ENCODE measurements around the gene ACOT7. TPM values are rescaled to one million over a fixed set of nuclear protein-coding genes. Genes with fewer than 3 reads are reported as not detected.
A peak's percentile ranks its signal among the peaks of the same experiment; 100 is the strongest.

The ACOT7 gene
- total RNA-seq, 1 donor from 2014 or later: 107 TPM

- Mint-ChIP-seq H3K27me3 (ENCODE audit: low read depth) (no peaks in the 10 kb centered on the region), H3K9me3 (no peaks in the 10 kb centered on the region), H3K36me3 (ENCODE audit: low read depth) (no peaks in the 10 kb centered on the region), H3K4me3 (no peak overlapping the region), H3K4me1 (peaks cover 20% of the 10 kb centered on the region), H3K27ac (ENCODE audit: unreplicated experiment) (peak overlapping the region; percentile 57)
- TF ChIP-seq CTCF (conservative IDR thresholded peaks at IDR 0.05): no peak
- DNase-seq (ENCODE audit: low read depth, low spot score): no peak
Measured at GRCh38 chr1:6353955-6354658, 39.5 kb downstream of the ACOT7 start.

- Mint-ChIP-seq H3K9me3 (no peaks in the 10 kb centered on the region), H3K36me3 (ENCODE audit: low read depth) (no peaks in the 10 kb centered on the region), H3K27ac (ENCODE audit: unreplicated experiment) (no peak overlapping the region), H3K27me3 (ENCODE audit: low read depth) (no peaks in the 10 kb centered on the region), H3K4me1 (peaks cover 18% of the 10 kb centered on the region), H3K4me3 (no peak overlapping the region)
- no peak for DNase-seq (ENCODE audit: low read depth, low spot score)
- TF ChIP-seq CTCF (conservative IDR thresholded peaks at IDR 0.05): no peak
Measured at GRCh38 chr1:6353619-6353954, 40.0 kb downstream of the ACOT7 start.

GRCh38 chr1:6352138-6352563, 41.4 kb downstream of the ACOT7 start:
- Mint-ChIP-seq H3K4me1 (peaks cover 26% of the 10 kb centered on the region), H3K4me3 (no peak overlapping the region), H3K27me3 (ENCODE audit: low read depth) (no peaks in the 10 kb centered on the region), H3K36me3 (ENCODE audit: low read depth) (no peaks in the 10 kb centered on the region), H3K27ac (ENCODE audit: unreplicated experiment) (peak overlapping the region; percentile 27), H3K9me3 (no peaks in the 10 kb centered on the region)
- no peak for DNase-seq (ENCODE audit: low read depth, low spot score)
- no peak for TF ChIP-seq CTCF (conservative IDR thresholded peaks at IDR 0.05)

GRCh38 chr1:6351480-6352137, 42.0 kb downstream of the ACOT7 start:
- Mint-ChIP-seq H3K4me1 (peaks cover 26% of the 10 kb centered on the region), H3K4me3 (no peak overlapping the region), H3K27me3 (ENCODE audit: low read depth) (no peaks in the 10 kb centered on the region), H3K36me3 (ENCODE audit: low read depth) (no peaks in the 10 kb centered on the region), H3K27ac (ENCODE audit: unreplicated experiment) (peak overlapping the region; percentile 27), H3K9me3 (no peaks in the 10 kb centered on the region)
- no peak for DNase-seq (ENCODE audit: low read depth, low spot score)
- TF ChIP-seq CTCF (conservative IDR thresholded peaks at IDR 0.05): no peak

GRCh38 chr1:6350416-6351088, 43.0 kb downstream of the ACOT7 start:
- Mint-ChIP-seq H3K4me3 (no peak overlapping the region), H3K4me1 (peaks cover 26% of the 10 kb centered on the region), H3K27me3 (ENCODE audit: low read depth) (no peaks in the 10 kb centered on the region), H3K36me3 (ENCODE audit: low read depth) (no peaks in the 10 kb centered on the region), H3K9me3 (no peaks in the 10 kb centered on the region), H3K27ac (ENCODE audit: unreplicated experiment) (no peak overlapping the region)
- no peak for TF ChIP-seq CTCF (conservative IDR thresholded peaks at IDR 0.05)
- no peak for DNase-seq (ENCODE audit: low read depth, low spot score)

Data from neural crest cell (in vitro differentiated cells).